Measurements from ENCODE around the gene UTS2. TPM values are rescaled to one million over a fixed set of nuclear protein-coding genes. Genes with fewer than 3 reads are reported as not detected.
A peak's percentile ranks its signal among the peaks of the same experiment; 100 is the strongest.

Gene UTS2
- total RNA-seq, 1 donor = not detected

DNA sequence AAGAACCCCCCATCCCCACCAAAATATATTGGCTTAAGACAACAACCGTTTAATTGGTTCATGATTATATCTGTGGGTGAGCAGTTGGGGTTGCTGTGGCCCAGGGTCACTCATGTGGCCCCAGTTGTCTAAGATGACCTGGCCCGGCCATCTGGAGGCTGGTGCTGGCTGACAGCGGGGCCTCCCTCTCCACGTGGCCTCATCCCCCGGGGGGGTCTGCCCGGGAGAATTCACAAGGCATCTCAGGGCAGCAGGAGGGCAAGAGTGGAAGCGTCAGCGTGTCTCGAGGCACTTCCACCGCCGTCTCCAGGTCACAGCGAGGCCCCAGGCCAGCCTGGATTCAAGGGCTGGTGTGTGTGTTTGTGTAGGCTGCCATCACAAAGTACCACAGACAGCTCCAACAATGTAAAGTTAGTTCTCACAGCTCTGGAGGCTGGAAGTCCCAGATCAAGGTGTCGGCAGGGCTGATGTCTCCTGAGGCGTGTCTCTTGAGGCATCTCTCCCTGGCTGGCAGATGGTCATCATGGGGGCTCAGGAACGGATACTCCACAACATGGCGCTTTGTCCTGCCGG, 11.0 kb upstream of the UTS2 start:
- DNase-seq (ENCODE audit: low read depth in 2 of 3, low spot score in 2 of 3) = no peak

DNA sequence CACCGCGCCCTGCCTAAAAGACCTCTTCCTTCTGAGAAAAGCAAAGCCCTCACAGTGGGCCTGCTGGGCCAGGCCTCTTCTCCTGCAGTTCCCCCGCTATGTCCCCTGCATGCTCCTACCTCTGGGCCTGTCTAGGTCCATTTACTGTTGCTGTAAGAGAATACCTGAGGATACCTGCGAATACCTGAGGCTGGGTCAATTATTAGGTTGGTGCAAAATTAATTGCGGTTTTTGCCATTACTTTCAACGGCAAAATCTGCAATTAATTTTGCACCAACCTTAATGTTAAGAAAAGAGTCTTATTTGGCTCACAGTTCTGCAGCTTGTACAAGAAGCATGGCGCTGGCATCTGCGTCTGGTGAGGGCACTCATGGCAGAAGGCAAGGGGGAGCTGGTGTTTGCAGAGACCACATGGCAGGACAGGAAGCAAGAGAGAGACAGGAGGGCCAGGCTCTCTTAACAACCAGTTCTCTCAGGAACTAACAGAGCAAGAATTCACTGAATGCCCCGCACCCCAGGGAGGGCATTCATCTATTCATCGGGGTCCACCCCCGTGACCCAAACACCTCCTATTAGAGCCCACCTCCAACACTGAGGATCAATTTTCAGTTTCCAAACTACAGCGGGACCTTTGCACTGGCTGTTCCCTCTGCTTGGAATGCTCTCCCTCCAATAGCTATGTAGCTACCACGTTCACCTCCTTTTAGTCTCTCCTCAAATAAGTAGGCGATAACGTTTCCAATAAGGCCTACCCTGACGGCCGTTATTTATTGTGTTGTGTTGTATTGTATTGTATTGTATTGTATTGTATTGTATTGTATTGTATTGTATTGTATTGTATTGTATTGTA, 9.6 kb upstream of the UTS2 start:
- no peak for DNase-seq (ENCODE audit: low read depth in 2 of 3, low spot score in 2 of 3)

DNA sequence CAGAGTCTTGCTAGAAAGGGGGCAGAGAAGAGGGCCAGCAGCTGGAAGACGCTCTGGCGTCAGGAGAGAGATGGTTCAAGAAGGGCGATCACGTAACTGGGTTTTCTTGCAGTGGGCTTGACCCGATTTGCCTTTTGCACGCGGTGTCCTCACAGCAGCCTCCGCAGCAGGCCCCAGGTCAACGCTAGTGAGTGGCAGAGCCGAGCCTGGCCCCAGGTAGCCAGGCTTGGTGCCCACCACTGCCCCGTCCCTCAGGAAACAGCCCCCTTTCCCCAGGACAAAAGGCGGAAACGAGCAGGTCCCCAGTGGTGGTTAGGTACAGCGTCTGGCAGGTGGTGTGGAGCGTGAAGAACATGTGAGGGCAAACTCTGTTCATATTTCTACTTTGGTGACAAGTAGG, 8.6 kb upstream of the UTS2 start:
- DNase-seq (ENCODE audit: low read depth in 2 of 3, low spot score in 2 of 3) = no peak

DNA sequence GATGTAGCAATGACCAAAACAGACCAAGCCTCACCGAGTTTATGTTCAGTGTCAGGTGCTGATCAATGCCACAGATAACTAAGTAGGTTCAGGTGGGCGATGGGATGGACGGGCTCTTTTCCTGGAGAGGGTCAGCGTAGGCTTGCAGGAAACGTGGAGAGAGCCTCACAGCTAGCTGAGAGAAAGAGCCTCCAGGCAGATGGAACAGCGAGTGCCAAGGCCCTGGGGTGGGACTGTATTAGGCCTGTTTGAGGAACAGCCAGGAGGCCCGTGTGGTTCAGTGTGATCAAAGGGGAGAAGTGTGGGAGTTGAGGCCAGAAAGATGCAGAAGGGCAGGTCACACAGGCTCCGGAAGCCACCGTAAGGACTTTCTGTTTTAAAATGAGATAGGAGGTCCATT, 7.3 kb upstream of the UTS2 start:
- no peak for DNase-seq (ENCODE audit: low read depth in 2 of 3, low spot score in 2 of 3)

DNA sequence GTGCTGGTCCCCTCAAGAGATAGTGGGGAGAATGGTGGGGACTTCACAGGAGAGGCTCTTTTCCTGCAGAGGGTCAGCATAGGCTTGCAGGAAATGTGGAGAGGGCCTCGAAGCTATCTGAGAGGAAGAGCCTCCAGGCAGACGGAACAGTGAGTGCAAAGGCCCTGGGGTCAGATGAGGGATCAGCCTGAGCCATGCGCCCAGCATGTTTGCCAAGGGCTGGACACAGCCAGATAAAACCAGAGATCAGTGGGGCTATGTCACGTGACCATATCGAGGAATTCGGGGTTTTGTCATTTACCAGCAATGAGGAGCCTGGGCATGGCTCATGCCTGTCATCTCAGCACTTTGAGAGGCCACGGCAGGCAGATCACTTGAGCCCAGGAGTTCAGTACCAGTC, 6.5 kb upstream of the UTS2 start:
- DNase-seq (ENCODE audit: low read depth in 2 of 3, low spot score in 2 of 3) = no peak

DNA sequence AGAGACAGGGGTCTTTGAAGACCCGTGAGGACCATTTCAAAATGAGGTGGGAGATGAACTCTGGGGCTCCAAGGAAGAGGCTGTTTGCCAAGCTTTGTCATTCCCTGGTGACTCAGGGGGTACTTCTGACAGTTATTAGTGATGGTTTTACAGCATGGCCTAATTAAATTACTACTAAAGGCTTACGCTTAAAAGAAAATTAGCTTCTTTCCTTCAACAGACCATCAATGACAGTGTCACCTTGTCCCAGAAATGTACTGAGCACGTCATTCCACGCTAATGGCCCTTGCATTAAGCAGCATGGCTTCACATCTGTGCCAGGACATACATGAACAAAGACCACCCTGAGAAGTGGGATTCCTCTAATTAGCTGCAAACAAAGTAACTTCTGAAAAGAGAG, 5.1 kb upstream of the UTS2 start:
- DNase-seq (ENCODE audit: low read depth in 2 of 3, low spot score in 2 of 3) = no peak

DNA sequence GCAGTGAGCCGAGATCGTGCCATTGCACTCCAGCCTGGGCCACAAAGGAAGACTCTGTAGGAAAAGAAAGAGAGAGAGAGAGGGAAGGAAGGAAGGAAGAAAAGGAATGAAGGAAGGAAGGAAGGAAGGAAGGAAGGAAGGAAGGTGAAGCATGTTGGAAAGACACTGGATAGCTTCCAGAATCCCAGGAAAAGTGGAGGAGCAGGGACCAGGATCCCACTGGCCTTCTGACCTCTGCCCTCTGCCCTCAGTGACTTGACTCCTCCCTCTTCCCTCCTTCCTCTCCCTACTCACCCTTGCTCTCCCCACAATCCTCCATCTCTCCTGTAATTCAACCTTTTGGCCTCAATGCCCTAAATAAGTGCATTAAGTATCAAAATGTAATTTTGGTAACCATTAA, 4.1 kb upstream of the UTS2 start:
- no peak for DNase-seq (ENCODE audit: low read depth in 2 of 3, low spot score in 2 of 3)

DNA sequence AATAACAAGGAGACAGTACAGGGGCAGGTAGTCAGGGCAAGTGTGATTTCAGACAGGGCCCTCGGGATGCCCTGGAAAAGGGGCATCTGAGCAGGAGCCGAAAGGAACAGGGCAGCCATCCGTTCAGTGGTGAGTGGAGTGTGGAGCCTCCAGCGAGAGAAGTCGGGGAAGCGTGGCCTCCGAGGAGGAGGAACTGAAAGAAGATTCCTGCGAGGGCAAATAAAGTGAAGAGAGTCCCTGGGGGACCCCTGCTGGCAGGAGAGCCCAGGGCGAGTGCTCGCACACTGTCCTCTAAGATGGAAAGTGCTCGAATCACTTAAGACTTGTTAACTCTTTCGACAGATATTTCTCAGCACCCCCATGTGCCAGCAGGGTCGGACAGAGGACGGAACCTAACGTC, 3.5 kb upstream of the UTS2 start:
- peak in 2 of 3 donors; percentile 26 to 59 for DNase-seq (ENCODE audit: low read depth in 2 of 3, low spot score in 2 of 3)

DNA sequence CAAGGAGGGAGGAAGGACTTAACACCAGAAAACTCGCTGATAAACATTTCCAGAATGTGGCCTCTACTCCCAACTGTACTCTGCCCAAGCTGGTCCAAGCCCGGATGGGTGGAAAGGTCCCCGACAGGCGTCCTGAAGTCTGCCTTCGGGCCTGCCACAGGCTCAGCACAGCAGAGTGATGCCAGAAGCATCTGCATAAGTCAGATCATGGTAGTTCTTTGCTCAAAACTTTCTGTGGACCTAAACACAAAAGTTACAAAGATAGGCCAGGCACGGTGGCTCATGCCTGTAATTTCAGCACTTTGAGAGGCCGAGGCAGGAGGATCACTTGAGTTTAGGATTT, 790 bp upstream of the UTS2 start:
- DNase-seq (ENCODE audit: low read depth in 2 of 3, low spot score in 2 of 3) = no peak

DNA sequence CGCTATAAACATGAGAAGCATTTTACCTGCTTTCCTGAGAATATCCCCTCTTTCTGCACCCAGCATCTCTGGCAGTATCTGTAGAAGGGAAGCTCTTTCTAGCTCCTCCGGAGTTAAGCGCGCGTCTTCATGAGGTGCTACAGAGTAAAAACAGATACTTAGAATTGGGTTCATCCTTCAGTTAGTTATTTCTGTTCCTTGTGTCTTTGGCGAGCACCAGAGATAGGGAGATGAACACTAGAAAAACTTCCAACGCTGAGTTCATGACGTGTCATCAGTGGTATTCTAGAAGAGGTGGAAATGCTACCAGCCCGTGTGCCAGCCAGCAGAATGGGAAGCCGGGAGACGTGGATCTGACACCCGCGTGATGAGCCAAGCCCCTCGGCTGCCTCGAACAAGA, 2.1 kb downstream of the UTS2 start:
- no peak for DNase-seq (ENCODE audit: low read depth in 2 of 3, low spot score in 2 of 3)

DNA sequence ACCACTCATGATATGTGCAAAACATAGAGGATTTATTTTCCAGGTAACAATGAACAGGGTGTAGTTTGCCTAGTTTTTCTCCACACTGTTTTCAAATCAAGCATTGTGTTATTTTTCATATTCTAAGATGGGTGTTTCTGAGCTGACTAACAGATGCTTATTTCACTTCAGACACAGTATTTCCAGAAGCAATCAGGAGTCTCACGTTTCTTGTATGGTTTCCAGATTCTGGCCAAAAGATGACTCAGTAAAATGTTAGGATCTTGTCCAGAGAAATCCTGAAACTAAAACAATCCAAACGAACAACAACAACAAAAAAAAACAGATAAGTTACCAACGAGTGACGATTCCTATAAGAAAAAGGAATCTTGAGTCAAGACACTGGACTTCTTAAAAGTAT, 5.3 kb downstream of the UTS2 start:
- no peak for DNase-seq (ENCODE audit: low read depth in 2 of 3, low spot score in 2 of 3)

DNA sequence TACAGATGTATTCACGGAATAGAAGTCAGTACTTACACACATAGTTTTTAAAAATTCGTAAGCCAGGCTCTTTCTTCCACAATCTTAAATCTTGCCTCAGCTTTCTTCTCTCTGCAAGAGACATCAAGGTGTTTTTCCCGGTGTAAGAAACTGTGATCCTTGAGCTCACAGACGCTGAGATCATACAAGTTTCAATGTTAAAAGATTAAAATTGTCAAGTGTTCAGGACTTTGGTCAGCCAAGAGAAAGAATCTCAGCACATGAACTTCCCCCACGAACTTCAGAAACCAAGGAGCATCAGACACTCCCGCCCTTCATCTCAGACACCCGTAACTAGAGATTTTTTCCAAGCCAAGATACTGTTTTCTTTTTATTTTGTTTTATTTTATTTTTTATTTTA, 6.2 kb downstream of the UTS2 start:
- DNase-seq (ENCODE audit: low read depth in 2 of 3, low spot score in 2 of 3) = no peak

DNA sequence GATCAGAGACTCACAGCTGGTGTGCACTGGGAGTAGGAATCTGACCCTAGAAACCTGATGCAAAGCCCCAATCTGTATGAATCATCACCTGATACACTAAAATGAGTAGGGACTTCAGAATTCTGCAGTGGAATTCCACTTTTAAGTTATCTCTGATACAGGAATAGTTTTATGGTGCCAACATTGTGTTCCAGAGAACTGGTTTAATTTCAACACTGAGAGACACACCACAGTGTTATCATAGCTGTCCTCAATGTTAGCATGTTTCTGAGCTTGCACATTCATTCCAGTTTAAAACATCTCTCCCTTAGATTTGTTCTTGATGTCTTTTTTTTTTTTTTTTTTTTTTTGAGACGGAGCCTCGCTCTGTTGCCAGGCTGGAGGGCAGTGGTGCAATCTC, 7.1 kb downstream of the UTS2 start:
- no peak for DNase-seq (ENCODE audit: low read depth in 2 of 3, low spot score in 2 of 3)

DNA sequence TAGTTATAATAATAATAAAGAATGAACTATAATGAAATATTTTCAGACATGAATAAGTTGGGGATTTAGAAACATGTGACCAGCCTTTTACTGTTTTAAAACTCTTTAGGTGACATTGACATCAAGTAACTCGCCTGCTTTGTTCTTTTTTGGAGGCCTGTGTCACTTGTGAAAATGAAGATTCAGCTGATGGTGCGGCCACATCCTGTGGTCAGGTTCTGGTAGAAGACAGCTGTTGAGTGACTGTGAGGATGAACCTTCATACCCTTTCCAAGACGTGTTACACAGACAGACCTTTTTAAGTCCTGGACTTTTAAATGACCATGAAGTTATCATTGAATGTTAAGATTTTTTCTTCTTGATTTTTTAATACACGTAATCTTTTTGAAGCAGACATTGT, 10.3 kb downstream of the UTS2 start:
- no peak for DNase-seq (ENCODE audit: low read depth in 2 of 3, low spot score in 2 of 3)

DNA sequence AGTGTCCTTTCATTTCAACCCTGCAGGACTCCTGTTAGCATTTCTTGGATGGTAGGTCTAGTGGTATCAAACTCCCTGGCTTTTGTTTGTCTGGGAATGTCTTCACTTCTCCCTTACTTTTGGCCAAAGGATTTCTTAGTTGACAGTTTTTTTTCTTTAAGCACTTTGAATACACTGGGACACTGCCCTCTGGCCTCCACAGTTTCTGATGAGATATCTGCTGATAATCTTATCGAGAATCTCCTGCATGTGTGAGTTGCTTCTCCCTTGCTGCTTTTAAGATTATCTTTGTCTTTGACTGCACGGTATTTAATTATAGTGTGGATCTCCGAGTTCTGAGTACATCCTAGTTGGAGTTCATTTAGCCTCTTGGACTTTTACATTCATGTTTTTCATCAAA, 13.3 kb downstream of the UTS2 start:
- DNase-seq (ENCODE audit: low read depth in 2 of 3, low spot score in 2 of 3) = no peak

DNA sequence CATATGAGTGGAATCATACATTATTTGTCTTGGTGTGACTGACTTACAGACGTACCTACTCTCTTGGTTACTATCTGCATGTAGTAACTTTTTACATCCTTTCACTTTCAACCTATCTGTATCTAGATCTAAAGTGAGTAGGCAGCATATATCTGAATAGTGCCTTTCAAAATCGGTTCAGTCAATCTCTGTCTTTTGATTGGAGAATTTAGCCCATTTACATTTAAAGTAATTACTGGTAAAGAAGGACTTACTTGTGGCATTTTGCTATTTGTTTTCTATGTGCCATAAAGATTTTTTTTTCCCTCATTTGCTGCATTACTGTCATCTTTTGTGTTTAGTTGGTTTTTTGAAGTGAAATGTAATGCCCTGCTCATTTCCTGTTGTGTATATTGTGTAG, 14.2 kb downstream of the UTS2 start:
- no peak for DNase-seq (ENCODE audit: low read depth in 2 of 3, low spot score in 2 of 3)

DNA sequence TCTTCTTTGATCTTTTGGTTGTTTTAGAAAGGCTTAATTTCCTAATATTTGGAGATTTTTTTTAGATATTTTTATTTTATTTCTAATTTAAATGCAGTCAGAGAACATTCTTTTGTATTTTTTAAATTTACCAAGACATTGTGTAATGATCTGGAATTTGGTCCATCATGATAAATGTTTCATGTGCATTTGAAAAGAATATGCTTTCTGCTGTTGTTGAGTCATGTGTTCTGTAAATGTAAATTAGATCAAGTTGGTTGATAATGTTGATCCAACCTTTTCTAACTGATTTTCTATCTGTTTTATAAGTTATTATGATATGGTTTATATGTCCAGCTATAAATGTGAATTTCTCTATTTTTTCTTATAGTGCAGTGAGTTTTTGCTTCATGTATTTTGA, 19.8 kb downstream of the UTS2 start:
- no peak for DNase-seq (ENCODE audit: low read depth in 2 of 3, low spot score in 2 of 3)

DNA sequence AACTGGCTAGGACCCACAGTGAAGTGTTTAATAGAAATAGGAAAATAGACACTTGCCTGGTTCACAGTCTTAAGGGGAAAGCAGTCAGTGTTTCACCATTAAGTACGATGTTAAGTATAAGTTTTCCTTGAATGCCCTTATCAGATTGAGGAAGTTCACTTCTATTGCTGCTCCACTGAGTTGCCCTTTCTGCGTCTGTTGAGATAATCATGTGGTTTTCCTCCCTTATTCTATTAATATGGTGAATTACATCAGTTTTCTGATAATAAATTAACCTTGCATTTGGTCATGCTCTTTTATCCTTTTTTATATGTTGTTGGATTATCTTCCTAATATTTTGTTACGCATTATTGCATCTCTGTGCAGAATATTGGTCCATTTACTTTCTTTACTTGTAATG, 21.4 kb downstream of the UTS2 start:
- DNase-seq (ENCODE audit: low read depth in 2 of 3, low spot score in 2 of 3) = peak in 2 of 3 donors; percentile 36 to 63

DNA sequence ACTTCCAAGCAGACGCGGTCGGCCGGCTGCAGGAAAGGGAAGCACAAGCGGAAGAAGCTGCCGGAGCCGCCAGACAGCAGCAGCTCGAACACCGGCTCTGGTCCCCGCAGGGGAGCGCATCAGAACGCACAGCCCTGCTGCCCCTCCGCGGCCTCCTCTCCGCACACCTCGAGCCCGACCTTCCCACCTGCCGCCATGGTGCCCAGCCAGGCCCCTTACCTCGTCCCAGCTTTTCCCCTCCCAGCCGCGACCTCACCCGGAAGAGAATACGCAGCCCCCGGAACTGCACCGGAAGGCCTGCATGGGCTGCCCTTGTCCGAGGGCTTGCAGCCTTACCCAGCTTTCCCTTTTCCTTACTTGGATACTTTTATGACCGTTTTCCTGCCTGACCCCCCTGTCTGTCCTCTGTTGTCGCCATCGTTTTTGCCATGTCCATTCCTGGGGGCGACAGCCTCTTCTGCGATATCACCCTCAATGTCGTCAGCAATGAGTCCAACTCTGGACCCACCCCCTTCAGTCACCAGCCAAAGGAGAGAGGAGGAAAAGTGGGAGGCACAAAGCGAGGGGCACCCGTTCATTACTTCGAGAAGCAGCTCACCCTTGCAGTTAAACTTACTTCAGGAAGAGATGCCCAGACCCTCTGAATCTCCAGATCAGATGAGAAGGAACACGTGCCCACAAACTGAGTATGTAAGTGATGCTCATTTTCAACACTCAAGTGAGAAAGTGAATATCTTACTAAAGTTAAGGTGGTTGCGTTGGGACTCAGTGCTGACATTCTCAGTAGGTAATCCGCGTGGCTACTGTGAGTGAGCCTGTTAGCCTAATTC, 25.5 kb downstream of the UTS2 start:
- peak in 2 of 3 donors; percentile 14 to 24 for DNase-seq (ENCODE audit: low read depth in 2 of 3, low spot score in 2 of 3)

DNA sequence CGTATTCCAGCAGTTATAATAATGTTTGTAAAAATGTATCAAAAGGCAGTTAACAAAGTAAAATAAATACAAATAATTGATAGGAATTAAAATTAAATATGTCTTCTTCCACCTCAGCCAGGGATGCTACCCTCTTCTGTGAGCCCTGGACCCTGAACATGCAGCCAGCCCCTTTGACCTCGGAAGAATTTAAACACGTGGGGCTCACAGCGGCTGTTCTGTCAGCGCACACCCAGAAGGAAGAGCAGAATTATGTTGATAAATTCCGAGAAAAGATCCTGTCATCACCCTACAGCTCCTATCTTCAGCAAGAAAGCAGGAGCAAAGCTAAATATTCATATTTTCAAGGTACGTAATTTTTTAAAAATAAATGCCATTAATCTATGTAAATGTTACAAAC, 26.5 kb downstream of the UTS2 start:
- no peak for DNase-seq (ENCODE audit: low read depth in 2 of 3, low spot score in 2 of 3)

DNA sequence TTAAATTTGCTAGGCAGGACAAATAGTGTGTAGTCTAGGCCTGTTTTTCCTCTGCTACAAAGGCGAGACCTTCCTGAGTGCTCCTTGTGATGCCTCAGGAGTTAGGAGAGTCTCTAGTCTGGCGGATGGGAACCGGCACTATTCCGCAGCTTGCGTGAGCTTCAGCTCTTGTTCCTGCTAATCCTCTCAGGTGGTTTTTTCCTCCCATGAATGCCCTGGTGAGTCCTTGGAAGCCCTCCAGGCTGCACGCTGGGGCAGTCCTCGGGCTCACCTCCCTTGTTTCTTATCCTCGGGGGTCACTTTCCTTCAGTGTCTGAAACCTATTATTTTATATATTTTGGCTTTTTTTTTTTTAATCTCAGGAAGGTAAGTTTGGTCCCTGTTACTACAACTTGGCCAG, 28.2 kb downstream of the UTS2 start:
- DNase-seq (ENCODE audit: low read depth in 2 of 3, low spot score in 2 of 3) = no peak

DNA sequence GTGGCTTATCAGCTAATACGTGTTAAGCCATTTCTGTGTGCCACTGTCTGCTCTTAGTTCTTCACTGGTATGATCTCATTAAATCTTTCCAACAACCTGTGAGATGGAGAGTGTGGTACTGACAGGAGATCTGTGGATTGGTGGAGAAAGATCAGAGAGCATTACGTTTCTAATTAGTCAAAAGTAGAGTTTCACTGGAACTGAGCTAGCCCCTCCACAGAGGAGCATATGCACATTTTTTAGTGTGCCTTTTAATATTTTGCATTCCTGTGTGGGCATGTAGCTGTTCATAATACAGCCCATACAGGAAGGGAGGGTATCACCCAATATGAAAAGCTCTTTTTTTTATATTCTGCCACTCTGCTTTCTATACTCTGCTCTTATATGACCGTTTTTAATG, 31.6 kb downstream of the UTS2 start:
- no peak for DNase-seq (ENCODE audit: low read depth in 2 of 3, low spot score in 2 of 3)

All from hematopoietic multipotent progenitor cell (in vitro differentiated cells).